GM15510 (cell line): Measurements from ENCODE around the gene SRRM5.

ENCODE experiments used
- POLR2A ChIP-seq: IDR thresholded peaks from 3 replicates; pipeline ENCODE4 v1.6.1; 2011; ENCODE audit warnings: borderline replicate concordance; ENCODE audit not compliant: insufficient read length; ENCODE audit errors: extremely low read depth

SRRM5 gene, protein sequence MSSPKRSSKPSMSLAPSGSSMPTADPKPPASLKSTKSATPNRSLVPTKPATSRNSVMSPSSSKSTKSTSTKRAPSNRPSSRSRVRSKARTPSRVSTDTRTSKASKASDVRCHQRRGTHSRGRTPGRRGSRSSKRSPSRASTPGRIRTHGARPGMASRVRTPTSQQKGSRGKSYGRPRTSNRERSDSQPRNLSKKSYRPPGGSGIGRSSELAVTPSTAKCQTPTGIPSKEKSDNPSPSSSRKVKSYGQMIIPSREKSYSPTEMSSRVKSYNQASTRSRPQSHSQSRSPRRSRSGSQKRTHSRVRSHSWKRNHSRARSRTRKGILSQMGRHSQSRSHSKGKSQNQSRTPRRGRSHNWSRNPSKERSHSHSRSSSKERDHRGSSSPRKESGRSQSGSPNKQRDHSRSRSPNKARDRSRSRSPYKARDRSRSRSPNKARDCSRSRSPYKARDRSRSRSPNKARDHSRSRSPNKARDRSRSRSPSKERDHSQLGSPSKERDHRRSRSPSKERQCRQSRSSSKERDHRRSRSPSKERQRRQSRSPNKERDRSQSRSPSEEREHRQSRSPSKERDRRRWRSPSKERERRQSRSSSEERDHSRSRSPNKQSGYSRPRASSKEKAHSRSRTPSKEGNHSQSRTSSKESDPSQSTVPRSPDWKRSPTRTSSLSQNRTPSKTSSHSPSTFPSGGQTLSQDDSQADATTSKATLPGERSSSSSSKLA

DNA sequence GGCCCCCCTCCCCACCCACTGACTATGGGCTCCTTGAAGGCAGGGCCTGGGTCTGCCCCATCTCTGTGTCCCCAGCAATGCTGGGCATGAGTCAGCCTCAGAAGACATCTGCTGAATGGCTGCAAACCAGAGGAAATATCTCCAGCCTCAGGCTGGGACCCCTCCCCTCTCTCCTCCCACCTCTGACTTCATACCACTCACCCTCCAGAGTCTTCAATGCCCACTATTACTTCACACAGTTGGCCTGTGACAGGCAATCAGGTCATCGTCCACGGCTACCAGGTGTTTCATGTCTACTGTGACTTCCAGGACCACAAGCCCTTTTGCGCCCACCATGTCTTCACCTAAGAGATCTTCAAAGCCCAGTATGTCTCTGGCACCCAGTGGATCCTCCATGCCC lies at the start of gene SRRM5:
TSS of gene SRRM5 (plus strand) at position 301 of the 400 bp plus-strand sequence. CDS start at position 335, 34 bp downstream.
- no peak for TF ChIP-seq POLR2A

DNA sequence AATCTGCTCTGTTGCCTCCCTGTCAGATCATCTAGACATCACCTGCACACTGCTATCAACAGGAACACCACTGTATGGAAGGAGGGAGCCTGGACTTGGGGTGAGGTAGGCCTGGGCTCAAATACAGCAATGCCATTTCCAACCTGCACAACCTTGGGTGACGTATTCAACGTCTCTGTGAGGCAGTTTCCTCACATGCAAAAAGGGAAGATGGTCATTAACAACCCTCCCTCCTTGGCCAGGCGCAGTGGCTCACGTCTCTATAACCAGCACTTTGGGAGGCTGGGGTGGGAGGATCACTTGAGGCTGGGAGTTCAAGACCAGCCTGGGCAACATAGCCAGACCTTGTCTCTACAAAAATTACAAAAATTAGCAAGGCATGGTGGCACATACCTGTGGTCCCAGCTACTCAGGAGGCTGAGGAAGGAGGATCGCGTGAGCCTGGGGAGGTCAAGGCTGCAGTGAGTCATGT lies 49.6 kb upstream of the SRRM5 start:
- TF ChIP-seq POLR2A: no peak

DNA sequence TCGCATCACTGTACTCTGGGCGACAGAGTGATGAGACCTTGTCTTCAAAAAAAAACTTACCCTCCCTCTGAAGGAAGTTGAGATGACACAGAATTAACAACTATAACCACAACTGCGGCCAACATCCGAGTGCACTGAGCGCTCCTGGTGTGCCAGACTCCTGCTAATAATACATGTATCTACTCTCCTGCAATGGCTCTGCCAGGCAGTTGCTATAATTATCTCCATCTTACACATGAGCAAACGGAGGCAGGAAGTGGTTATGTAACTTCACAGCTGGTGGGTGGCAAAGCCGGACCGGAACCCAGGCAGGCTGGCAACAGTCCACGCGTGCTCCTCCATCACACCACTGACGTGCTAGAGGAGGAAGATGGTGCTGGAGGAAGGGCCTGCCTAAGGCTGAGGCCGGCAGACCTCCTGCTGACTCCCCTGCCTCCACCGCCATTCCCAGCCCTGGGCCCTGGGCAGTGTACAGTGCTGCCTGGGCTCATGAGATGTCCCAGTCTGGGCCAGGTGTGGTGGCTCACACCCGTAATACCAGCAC lies 49.1 kb upstream of the SRRM5 start:
- TF ChIP-seq POLR2A: no peak

DNA sequence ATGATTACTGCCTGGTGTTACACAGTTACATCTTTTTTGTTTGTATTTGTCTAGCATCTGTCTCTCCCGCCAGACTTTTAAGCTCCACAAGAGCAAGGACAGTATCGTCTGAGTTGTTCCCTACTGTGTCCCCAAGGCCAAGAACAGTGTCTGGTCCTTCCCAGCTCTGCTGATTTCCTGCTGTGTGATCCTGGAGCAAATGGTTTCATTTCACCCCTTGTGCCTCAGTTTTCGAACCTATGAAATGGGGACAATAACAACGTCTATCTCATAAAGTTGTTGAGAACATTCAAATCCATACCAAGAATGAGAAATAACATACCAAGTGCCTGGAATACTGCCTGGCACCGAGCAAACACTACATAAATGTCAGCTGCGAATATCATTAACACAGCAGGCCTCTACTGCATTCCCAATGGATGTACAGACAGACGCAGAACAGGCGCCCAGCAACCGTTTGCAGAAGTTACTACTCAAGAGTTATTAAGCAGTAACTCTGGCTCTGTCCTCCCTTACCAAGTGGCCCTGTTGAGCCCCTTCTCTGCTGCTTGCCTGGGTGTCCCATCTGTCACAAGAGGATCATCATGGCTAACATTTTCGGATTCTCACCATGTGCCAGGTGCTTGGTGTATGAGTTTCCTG lies 48.0 kb upstream of the SRRM5 start:
- TF ChIP-seq POLR2A: no peak

DNA sequence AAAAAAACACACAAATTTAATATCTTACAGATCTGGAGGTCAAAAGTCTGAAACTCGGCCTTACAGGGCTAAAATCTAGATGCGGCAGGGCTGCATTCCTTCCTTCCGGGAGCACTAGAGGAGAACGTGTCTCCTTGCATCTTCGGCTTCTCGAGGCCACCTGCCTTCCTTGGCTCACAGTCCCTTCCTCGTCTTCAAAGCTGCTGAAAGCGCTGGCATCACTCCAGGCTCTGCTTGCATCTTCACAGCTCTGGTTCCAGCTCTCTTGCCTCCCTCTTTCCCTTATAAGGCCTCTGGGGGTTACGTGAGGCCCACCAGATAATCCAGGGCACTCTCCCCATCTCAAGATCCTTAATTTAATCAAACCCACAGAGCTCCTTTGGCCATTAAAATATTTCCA lies 47.1 kb upstream of the SRRM5 start:
- no peak for TF ChIP-seq POLR2A

DNA sequence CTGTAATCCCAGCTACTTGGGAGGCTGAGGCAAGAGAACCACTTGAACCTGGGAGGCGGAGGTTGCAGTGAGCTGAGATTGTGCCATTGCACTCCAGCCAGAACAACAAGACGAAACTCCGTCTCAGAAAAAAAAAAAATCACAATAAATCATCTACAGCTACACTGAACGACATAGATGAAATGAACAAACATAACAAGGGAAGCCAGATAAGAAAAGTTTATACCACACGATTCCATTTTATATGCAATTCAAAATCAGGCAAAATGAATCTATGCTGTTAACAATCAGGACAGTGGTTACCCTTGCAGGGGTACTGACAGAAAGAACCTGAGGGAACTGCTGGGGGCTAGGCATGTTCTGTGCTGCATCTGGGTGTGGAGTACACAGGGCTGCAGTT lies 42.2 kb upstream of the SRRM5 start:
- no peak for TF ChIP-seq POLR2A

DNA sequence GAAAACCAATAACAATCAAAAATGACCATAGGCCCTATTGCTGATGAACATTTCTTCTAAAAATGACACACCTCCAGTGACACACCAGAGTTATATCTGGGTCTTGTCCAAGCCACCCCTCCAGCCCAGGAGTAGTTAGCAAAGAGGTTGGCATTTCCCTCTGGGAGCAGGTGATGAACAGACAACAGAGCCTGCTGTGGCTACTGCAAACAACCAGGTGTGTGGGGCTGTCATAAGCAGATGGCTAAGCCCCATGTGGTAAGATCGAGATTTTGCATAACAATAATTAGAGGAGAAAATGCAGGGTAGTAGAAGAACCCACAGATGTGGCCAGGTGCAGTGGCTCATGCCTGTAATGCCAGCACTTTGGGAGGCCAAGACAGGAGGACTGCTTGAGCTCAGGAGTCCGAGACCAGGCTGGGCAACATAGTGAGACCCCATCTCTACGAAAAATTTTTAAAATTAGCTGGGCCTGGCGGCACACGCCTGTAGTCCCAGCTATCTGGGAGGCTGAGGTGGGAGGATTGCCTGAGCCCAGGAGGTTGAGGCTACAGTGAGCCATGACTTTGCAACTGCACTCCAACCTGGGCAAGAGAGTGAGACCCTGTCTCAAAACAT lies 41.6 kb upstream of the SRRM5 start:
- no peak for TF ChIP-seq POLR2A

DNA sequence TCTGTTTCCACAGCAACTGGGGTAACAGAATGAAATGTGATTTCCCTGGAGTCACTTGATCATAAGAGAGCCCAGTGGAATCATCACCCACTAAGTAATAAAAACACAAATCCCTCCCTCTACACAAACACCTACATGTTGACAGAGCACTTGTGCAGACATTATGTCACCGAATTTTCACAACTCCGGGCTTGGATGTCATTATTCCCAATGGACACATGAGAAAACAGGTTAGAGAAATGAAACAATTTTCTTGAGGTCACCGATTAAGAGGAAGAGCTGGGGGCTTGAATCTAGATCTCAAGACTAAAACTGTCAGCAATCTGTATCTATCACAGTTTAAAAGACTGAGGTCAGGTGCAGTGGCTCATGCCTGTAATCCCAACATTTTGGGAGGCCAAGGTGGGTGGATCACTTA lies 39.7 kb upstream of the SRRM5 start:
- no peak for TF ChIP-seq POLR2A

DNA sequence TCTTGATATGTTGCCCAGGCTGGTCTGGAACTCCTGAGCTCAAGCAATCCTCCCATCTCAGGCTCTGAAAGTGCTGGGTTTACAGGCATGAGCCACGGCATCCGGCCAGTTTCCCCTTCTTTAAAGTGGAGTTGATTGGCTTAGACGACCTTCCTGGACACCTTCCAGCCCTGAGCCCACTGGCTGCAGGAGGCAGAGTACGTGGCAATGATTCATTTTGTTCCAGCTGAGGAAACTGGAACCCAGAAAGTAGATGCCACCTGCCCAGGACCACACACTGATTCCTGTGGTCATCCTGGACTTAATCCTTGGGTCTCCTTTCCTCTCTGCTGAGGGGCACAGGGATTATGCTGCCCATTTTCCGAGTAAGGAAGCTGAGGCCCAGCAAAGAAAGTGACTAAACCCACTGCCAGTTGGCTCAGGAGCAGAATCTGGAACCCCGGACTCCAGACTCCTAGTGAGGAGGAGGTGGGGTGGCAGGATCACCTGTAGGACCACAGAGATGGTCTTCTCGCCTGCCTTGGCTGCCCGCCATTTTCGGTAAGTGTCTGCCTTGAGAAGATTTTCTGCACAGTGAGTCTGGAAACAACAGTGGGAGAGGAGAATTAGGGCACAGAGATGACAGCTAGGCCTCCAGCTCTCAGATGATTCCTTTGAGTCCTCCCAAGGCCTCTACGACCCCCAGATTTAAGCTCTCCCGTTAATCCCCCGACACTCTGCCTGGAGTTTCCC lies 37.3 kb upstream of the SRRM5 start:
- TF ChIP-seq POLR2A: no peak

DNA sequence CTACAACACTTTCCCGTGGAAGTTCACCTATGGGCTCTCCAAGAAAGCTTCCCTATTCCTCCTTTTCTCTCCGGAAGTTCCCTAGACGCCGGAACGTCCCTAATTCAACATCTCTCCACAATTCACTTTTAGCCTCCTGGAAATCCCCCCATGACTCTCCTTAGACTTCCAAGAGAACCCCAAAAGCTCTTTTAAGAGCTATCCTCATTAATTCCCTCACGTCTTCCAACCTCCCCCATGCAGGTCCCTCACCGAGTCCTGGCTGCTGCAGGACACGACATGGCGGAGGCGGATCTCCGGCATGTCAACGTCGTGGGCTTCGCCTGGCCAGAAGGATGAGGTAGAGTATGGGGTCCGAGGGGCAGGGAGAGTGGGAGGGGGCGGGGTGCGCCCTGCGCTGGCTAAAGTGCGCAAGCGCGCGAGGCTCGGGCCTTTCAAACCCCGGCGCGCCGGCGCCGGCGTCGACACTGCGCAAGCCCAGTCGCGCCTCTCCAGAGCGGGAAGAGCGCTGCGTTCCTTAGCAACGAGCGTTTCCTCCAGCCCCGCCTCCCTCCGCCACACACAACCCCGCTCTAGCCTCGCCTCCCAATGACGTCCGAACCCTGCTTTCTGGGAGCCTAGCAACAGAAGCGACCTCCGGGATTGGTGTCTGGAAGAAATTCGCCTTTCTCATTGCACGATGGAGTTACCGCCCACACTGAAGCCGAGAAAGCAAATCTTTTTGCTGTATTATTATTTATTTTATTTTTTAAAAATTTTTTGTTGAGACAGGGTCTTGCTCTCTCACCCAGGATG lies 36.5 kb upstream of the SRRM5 start, which contains the start of the genes PINLYP and XRCC1:
TSS of gene PINLYP (plus strand) at position 646 of the 795 bp plus-strand sequence. CDS start 1,391 bp downstream, outside the sequence.
TSS of gene XRCC1 (minus strand) at position 372 of the 795 bp plus-strand sequence. CDS start at position 303, 69 bp downstream.
- peak; percentile 49 for TF ChIP-seq POLR2A

DNA sequence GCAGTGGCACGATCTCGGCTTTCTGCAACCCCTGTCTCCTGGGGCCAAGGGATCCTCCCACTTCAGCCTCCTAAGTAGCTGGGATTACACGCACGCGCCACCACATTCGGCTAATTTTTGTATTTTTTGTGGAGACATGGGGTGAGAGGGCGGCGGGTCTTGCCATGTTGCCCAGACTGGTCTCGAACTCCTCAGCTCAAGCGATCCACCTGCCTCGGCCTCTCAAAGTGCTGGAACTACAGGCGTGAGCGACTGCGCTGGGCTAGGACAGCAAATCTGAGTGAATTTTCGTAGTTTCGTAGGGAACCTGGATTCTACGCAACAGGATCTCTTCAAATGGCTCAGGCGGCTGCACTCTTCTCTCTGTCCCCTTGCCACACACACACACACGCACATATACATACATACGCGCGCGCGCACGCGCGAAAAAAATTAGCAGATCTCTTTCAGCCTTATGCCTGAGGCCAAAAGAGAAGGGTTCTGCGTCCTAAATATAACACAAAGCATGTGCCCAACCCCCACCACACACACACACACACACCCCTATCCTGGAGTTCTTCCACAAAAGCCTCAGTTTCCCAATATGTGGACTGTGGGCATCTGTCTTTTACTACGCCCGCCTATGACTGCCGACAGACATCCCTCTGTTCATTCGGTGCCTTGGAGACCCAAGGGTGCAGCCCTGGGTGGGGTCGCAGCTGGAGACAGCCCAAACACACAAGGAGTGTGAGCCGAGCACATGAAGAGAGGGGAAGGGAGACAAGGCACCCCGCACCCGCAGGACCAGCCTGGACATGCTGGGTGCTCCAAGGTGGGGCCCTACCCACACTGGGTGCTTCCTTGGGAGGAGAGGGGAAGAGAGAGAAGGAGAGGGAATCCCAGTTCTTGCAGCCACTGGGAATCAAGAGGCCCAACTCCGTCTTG lies 35.7 kb upstream of the SRRM5 start:
- no peak for TF ChIP-seq POLR2A

DNA sequence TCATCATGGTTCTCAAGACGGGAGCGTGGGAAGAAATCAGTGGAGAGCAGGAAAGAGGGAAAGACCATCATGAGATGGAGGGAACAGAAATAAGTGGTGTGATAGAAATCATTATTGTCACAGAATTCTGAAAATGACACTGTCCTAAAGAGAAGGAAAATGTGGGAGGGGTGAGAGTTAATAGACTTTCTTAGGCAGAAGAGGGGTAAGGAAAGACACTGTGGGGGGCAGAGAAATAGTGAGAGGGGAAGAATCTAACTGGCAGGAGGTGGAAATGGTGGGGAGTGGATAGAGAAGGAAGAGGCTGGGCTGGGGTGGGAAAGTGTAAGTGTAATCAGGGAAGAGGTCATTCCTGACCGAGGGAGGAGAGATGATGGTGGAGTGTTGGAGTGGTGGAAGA lies 33.1 kb upstream of the SRRM5 start:
- no peak for TF ChIP-seq POLR2A
